Stomach (tissue), 9 donors: ENCODE data around the gene AP1B1. TPM values are rescaled to one million over a fixed set of nuclear protein-coding genes. Genes with fewer than 3 reads are reported as not detected.
A peak's percentile ranks its signal among the peaks of the same experiment; 100 is the strongest.

Experiments used
- DNase-seq, 2 donors: peaks; one replicate each; pipeline versions ENCODE4 v3.0.0 to v3.0.0-alpha.2; 2013 to 2019
- H3K27ac ChIP-seq, 5 donors: fragments of 200-600 bp in 4 of 5; sonication (generic) in 4 of 5; one replicate each; pipeline ENCODE4 v1.5.1; 2013 to 2019; ENCODE audit warnings: mild to moderate bottlenecking in 1 of 5, moderate library complexity in 1 of 5
- H3K27me3 ChIP-seq, 3 donors: fragments of 200-600 bp; sonication (generic); one replicate each; pipeline ENCODE4 v1.5.1; 2017 to 2019; ENCODE audit warnings: mixed run types in 1 of 3
- H3K36me3 ChIP-seq, 4 donors: fragments of 200-600 bp; sonication (generic); 1 replicate in 3 of 4; 2 replicates in 1 of 4; pipeline ENCODE4 v1.5.1; 2016 to 2019
- H3K4me1 ChIP-seq, 4 donors: fragments of 200-600 bp; sonication (generic); one replicate each; pipeline ENCODE4 v1.5.1; 2016 to 2019
- H3K4me3 ChIP-seq, 4 donors: fragments of 200-600 bp; sonication (generic) in 3 of 4; one replicate each; pipeline ENCODE4 v1.5.1; 2016 to 2019; ENCODE audit warnings: mild to moderate bottlenecking in 1 of 4
- H3K9me3 ChIP-seq, 4 donors: fragments of 200-600 bp; sonication (generic); one replicate each; pipeline ENCODE4 v1.5.1; 2016 to 2019
- EP300 ChIP-seq: sonication (generic); formaldehyde crosslinking; IDR thresholded peaks from one replicate; pipeline ENCODE4 v1.6.1; 2017; ENCODE audit warnings: antibody characterized with exemption
- POLR2A ChIP-seq, 4 donors: fragments of 450-650 bp; IDR thresholded peaks; one replicate each; pipeline ENCODE4 v1.6.1; 2016; ENCODE audit warnings: antibody characterized with exemption in 4 of 4, control low read depth in 2 of 4, mild to moderate bottlenecking in 1 of 4, moderate library complexity in 1 of 4
- POLR2AphosphoS5 ChIP-seq, 3 donors: sonication (generic); formaldehyde crosslinking; IDR thresholded peaks; one replicate each; pipeline ENCODE4 v1.6.1; 2016; ENCODE audit warnings: antibody characterized with exemption in 3 of 3
- WGBS, 5 donors: extraction: QIAGEN DNeasy Blood & Tissue Kit in 3 of 5; methylation state at CpG; one replicate each; pipeline versions ENCODE4 v1.1.5 to v1.1.7; 2013 to 2018; 5-methylcytosine and 5-hydroxymethylcytosine counted together
- intact Hi-C: fragments of 100-400 bp; cut with DNase I; formaldehyde crosslinking; loops from one replicate; pipeline ENCODE4 v1.15.1; 2023; ENCODE audit warnings: low total_unique reads
- polyA plus RNA-seq, 3 donors: library from polyadenylated mRNA; stranded (reverse); fragments of 200-250 nt; gene quantifications; one replicate each; pipeline ENCODE4 v1.2.3, GENCODE V29; 2013
- total RNA-seq, 5 donors: library from RNA; depleted of rRNA; stranded (reverse); fragments of >200 nt; gene quantifications; one replicate each; pipeline versions ENCODE4 v1.1.0 to v1.2.3, GENCODE V29; 2014 to 2016
- TF ChIP-seq, protein P1 (sequence below), 7 experiments: fragments of 450-650 bp in 4 of 7; fragments of 200-600 bp in 3 of 7; sonication (generic) in 3 of 7; IDR thresholded peaks; one replicate each; pipeline ENCODE4 v1.5.1; 2016 to 2019; ENCODE audit warnings: antibody characterized with exemption in 7 of 7, control low read depth in 2 of 7, mild to moderate bottlenecking in 1 of 7
- donor health status: healthy with polysubstance abuse.
- donor health status: Bipolar disorder and iron deficiency.
- donor health status: healthy.

Gene AP1B1
- total and polyA plus RNA-seq, 8 donors = 19.8 to 109 (median 43.9) TPM

GRCh38 chr22:29291215-29291614 lies 97.2 kb downstream of the AP1B1 start:
- 67 to 79% (median 72%) methylated on average over 7 of the region's 7 CpGs for WGBS, 5 donors
- no peak for DNase-seq
- peak overlapping the region in 1 of 5 donors; percentile 13 for H3K27ac ChIP-seq
- H3K36me3 ChIP-seq = peaks cover 87 to 100% (median 100%) of the 10 kb centered on the region in 4 donors
- H3K27me3 ChIP-seq = no peaks in the 10 kb centered on the region
- TF ChIP-seq, protein P1, sequence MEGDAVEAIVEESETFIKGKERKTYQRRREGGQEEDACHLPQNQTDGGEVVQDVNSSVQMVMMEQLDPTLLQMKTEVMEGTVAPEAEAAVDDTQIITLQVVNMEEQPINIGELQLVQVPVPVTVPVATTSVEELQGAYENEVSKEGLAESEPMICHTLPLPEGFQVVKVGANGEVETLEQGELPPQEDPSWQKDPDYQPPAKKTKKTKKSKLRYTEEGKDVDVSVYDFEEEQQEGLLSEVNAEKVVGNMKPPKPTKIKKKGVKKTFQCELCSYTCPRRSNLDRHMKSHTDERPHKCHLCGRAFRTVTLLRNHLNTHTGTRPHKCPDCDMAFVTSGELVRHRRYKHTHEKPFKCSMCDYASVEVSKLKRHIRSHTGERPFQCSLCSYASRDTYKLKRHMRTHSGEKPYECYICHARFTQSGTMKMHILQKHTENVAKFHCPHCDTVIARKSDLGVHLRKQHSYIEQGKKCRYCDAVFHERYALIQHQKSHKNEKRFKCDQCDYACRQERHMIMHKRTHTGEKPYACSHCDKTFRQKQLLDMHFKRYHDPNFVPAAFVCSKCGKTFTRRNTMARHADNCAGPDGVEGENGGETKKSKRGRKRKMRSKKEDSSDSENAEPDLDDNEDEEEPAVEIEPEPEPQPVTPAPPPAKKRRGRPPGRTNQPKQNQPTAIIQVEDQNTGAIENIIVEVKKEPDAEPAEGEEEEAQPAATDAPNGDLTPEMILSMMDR (IDR thresholded peaks at IDR 0.05) = no peak
- TF ChIP-seq POLR2A (IDR thresholded peaks at IDR 0.05) (no peak), EP300 (no peak), POLR2AphosphoS5 (IDR thresholded peaks at IDR 0.05) (no peak)
- intact Hi-C loops = no loop called here
- H3K9me3 ChIP-seq = no peaks in the 10 kb centered on the region
- H3K4me1 ChIP-seq = peaks cover 0 to 27% (median 8%) of the 10 kb centered on the region in 4 donors
- H3K4me3 ChIP-seq = no peak overlapping the region

DNA sequence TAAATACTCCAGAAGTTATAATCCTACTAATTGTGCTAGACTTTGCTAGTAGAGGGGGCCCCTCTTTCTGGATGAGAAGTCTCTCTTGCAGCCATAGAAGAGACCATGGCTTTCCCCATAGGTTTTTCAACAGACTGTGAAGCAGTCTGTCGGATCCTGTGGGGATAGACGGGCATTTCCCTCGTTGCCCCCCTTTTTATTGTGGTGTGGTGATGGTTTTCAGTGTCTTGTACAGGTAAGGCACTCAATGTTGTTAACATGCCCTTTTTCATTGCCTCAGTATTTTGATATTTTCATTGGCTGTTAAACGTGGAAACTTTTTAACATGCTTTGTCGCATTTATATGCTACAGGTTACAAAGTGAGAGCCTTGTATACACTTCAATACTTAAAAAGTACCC lies 98.3 kb downstream of the AP1B1 start:
- Histone ChIP-seq H3K4me3 (no peak overlapping the region), H3K27ac (no peak overlapping the region), H3K27me3 (no peaks in the 10 kb centered on the region), H3K36me3 (peaks cover 85 to 100% (median 100%) of the 10 kb centered on the region in 4 donors), H3K9me3 (no peaks in the 10 kb centered on the region), H3K4me1 (peaks cover 0 to 27% (median 8%) of the 10 kb centered on the region in 4 donors)
- intact Hi-C loops = no loop called here
- WGBS, 5 donors = 62 to 77% (median 71%) methylated on average over 5 of the region's 5 CpGs
- TF ChIP-seq, protein P1 (IDR thresholded peaks at IDR 0.05) = no peak
- no peak for TF ChIP-seq POLR2AphosphoS5 (IDR thresholded peaks at IDR 0.05)
- no peak for TF ChIP-seq EP300
- TF ChIP-seq POLR2A (IDR thresholded peaks at IDR 0.05) = no peak
- no peak for DNase-seq

DNA sequence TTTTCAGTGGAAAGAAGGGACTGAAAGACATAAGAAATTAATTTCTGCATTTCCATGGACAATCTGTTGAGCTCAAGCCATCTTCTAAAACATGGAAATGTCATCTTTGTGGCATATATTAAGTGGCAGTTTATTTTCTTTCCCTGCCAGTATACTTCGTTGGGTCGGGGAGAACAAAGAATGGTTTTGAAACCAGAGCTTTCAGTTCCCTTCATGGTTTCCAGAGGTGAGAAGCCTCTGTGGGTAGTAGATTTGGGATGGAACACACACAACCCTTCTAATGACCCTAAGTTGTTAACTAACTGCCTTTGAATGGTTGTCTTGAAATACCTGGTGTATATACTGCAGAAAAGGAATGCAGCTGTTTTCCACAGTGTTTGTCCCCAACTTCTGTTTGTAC lies 99.5 kb downstream of the AP1B1 start:
- no peak for TF ChIP-seq POLR2A (IDR thresholded peaks at IDR 0.05)
- TF ChIP-seq, protein P1 (IDR thresholded peaks at IDR 0.05) = no peak
- TF ChIP-seq POLR2AphosphoS5 (IDR thresholded peaks at IDR 0.05) = no peak
- TF ChIP-seq EP300 = no peak
- no peaks in the 10 kb centered on the region for H3K27me3 ChIP-seq
- no peak overlapping the region for H3K27ac ChIP-seq
- H3K4me1 ChIP-seq = peaks cover 0 to 27% (median 8%) of the 10 kb centered on the region in 4 donors
- no peak for DNase-seq
- peaks cover 85 to 100% (median 100%) of the 10 kb centered on the region in 4 donors for H3K36me3 ChIP-seq
- WGBS, 5 donors = 16 to 62% (median 37%) methylated on average over 2 of the region's 2 CpGs
- intact Hi-C loops = no loop called here
- no peaks in the 10 kb centered on the region for H3K9me3 ChIP-seq
- no peak overlapping the region for H3K4me3 ChIP-seq

DNA sequence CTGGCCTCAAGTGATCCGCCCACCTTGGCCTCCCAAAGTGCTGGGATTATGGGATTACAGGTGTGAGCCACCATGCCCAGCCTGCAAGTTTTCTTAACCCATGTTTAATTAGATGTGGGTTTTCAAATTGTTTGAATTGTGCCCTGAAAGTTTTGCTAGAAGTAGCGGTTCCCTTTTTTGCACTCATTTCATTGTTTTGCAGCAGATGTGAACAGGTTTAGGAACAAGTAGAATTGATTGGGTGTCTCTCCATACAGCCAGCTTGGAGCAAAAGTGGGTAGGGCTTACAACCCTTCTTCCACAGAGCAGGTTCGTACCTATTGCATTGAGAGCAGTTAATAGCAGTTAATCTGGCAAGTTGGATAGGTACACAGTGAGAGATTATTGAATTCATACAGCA lies 104.2 kb downstream of the AP1B1 start:
- Histone ChIP-seq H3K36me3 (peaks cover 93 to 100% (median 100%) of the 10 kb centered on the region in 4 donors), H3K27ac (no peak overlapping the region), H3K4me1 (peaks cover 0 to 14% (median 0%) of the 10 kb centered on the region in 4 donors), H3K4me3 (no peak overlapping the region), H3K27me3 (no peaks in the 10 kb centered on the region), H3K9me3 (no peaks in the 10 kb centered on the region)
- DNase-seq = no peak
- intact Hi-C loops = no loop called here
- 88 to 94% (median 89%) methylated on average over 3 of the region's 3 CpGs for WGBS, 5 donors
- TF ChIP-seq POLR2AphosphoS5 (IDR thresholded peaks at IDR 0.05) (no peak), EP300 (no peak), POLR2A (IDR thresholded peaks at IDR 0.05) (no peak)
- TF ChIP-seq, protein P1 (IDR thresholded peaks at IDR 0.05) = no peak
